Panc1 (cell line): ENCODE results near the gene SLIT3. TPM values are rescaled to one million over a fixed set of nuclear protein-coding genes. Genes with fewer than 3 reads are reported as not detected.

Experiments
- ATAC-seq: fragments of 200-7000 bp; cut with Tn5 transposase; 2 replicates; pipeline ENCODE4 v1.9.1; 2020; ENCODE audit warnings: mild to moderate bottlenecking, moderate library complexity
- BruUV-seq: library from RNA; stranded (reverse); fragments of 400-500 nt; replicated peaks from 2 replicates; lab custom pipeline; 2021; lab: Mats Ljungman, UMichigan
- CTCF ChIA-PET: fragments of 300-600 bp; sonication (Branson Sonifier 250); formaldehyde crosslinking; loops from one replicate; lab custom pipeline; 2022; ENCODE audit warnings: antibody characterized with exemption; lab: Charles Lee
- POLR2A ChIA-PET: fragments of 300-600 bp; sonication (Branson Sonifier 250); formaldehyde crosslinking; loops from one replicate; lab custom pipeline; 2022; ENCODE audit warnings: antibody characterized with exemption; lab: Charles Lee
- DNase-seq: peaks from one replicate; pipeline ENCODE4 v3.0.0-alpha.2; 2010; ENCODE audit warnings: low read depth, low spot score
- H3K27ac ChIP-seq: 2 replicates; pipeline ENCODE4 v1.5.1; 2011; ENCODE audit warnings: mild to moderate bottlenecking, low read length, inconsistent platforms
- H3K27me3 ChIP-seq: fragments of 200-500 bp; sonication (Bioruptor generic); 2 replicates; pipeline ENCODE4 v1.6.0; 2014; ENCODE audit warnings: low read length, inconsistent platforms; ENCODE audit not compliant: control insufficient read depth, insufficient read depth
- H3K36me3 ChIP-seq: fragments of 200-500 bp; sonication (Bioruptor generic); 2 replicates; pipeline ENCODE4 v1.5.1; 2014; ENCODE audit warnings: inconsistent platforms, mild to moderate bottlenecking, low read length, moderate library complexity; ENCODE audit not compliant: control insufficient read depth, insufficient read depth
- H3K4me1 ChIP-seq: 2 replicates; pipeline ENCODE4 v1.5.1; 2011; ENCODE audit warnings: inconsistent platforms, mild to moderate bottlenecking, low read length, moderate library complexity; ENCODE audit not compliant: control insufficient read depth, insufficient read depth
- H3K4me3 ChIP-seq, 2 experiments: 2 replicates each; pipeline ENCODE4 v1.5.1; 2011 to 2012; ENCODE audit warnings: low read depth in 2 of 2, low read length in 2 of 2, mild to moderate bottlenecking in 2 of 2, inconsistent platforms in 1 of 2, moderate library complexity in 1 of 2
- H3K9me3 ChIP-seq: fragments of 200-500 bp; sonication (Bioruptor generic); 2 replicates; pipeline ENCODE4 v1.5.1; 2014; ENCODE audit warnings: low read depth, mild to moderate bottlenecking, inconsistent platforms, low read length, moderate library complexity; ENCODE audit not compliant: control insufficient read depth, insufficient read depth
- CTCF ChIP-seq: fragments of 450-650 bp; IDR thresholded peaks from 2 replicates; pipeline ENCODE4 v1.5.1; 2017; ENCODE audit warnings: mild to moderate bottlenecking
- POLR2AphosphoS5 ChIP-seq: IDR thresholded peaks from 2 replicates; pipeline ENCODE4 v1.6.1; 2012; ENCODE audit warnings: mild to moderate bottlenecking, low read depth, low read length, moderate library complexity
- REST ChIP-seq, 2 experiments: IDR thresholded peaks; 2 replicates each; pipeline ENCODE4 v1.6.1; 2011 to 2012; ENCODE audit warnings: low read depth in 2 of 2, control low read depth in 1 of 2, low read length in 1 of 2, mild to moderate bottlenecking in 1 of 2, moderate library complexity in 1 of 2; ENCODE audit not compliant: insufficient read depth in 1 of 2
- SIN3A ChIP-seq: IDR thresholded peaks from 2 replicates; pipeline ENCODE4 v1.6.1; 2012; ENCODE audit warnings: low read depth, mild to moderate bottlenecking, low read length, moderate library complexity, borderline replicate concordance; ENCODE audit not compliant: insufficient read depth
- TCF7L2 ChIP-seq: IDR thresholded peaks from 2 replicates; pipeline ENCODE4 v1.6.1; 2011; ENCODE audit warnings: mild to moderate bottlenecking, low read depth, low read length, inconsistent platforms
- in situ Hi-C: cut with HindIII; loops from 2 replicates; pipeline ENCODE4 v1.10.0; 2016; ENCODE audit warnings: low sequenced_read_pairs, low pct_unique_long_range_greater_than_20kb
- intact Hi-C: fragments of 100-400 bp; cut with micrococcal nuclease; formaldehyde crosslinking; loops from one replicate; pipeline ENCODE4 v1.10.0; 2022; ENCODE audit not compliant: unreplicated experiment
- total RNA-seq: library from RNA; stranded (reverse); gene quantifications from one replicate; pipeline ENCODE4 v1.2.1, GENCODE V29; 2021; ENCODE audit not compliant: unreplicated experiment

SLIT3 gene
- total RNA-seq, 1 experiment from 2014 or later, result 26.4 TPM

- in situ Hi-C loops, result no loop called here
- POLR2A ChIA-PET, result no interaction called here
- Histone ChIP-seq H3K4me1 (no peaks in the 10 kb centered on the region), H3K27ac (no peak overlapping the region), H3K4me3 (no peak overlapping the region), H3K9me3 (no peaks in the 10 kb centered on the region), H3K36me3 (no peaks in the 10 kb centered on the region), H3K27me3 (peaks cover 4% of the 10 kb centered on the region)
- ATAC-seq (no peak), DNase-seq (no peak)
- CTCF ChIA-PET, result no interaction called here
- no peak for TF ChIP-seq REST (IDR thresholded peaks at IDR 0.05; ENCODE audit: insufficient read depth in 1 of 2, low read depth in 2 of 2, low read length in 1 of 2)
- no peak for TF ChIP-seq POLR2AphosphoS5
- TF ChIP-seq SIN3A, result no peak
- TF ChIP-seq CTCF, result no peak
- TF ChIP-seq TCF7L2, result no peak
- intact Hi-C loops, result no loop called here
- no TSS peak for BruUV-seq
Measured at GRCh38 chr5:168848569-168848968, 452.4 kb downstream of the SLIT3 start.

- intact Hi-C loops, result no loop called here
- POLR2A ChIA-PET, result no interaction called here
- Histone ChIP-seq H3K4me1 (no peaks in the 10 kb centered on the region), H3K4me3 (no peak overlapping the region), H3K27me3 (peaks cover 4% of the 10 kb centered on the region), H3K36me3 (no peaks in the 10 kb centered on the region), H3K9me3 (no peaks in the 10 kb centered on the region), H3K27ac (no peak overlapping the region)
- ATAC-seq, result no peak
- BruUV-seq, result no TSS peak
- in situ Hi-C loops, result no loop called here
- CTCF ChIA-PET, result no interaction called here
- DNase-seq, result no peak
- TF ChIP-seq CTCF, result no peak
- no peak for TF ChIP-seq REST (IDR thresholded peaks at IDR 0.05; ENCODE audit: insufficient read depth in 1 of 2, low read depth in 2 of 2, low read length in 1 of 2)
- no peak for TF ChIP-seq TCF7L2
Measured at GRCh38 chr5:168847511-168848073, 453.3 kb downstream of the SLIT3 start.
